ENCODE data around the gene CASS4.
"Not testable (repeated sequence)": the region's sequence is repeated elsewhere in the genome, so short reads cannot be mapped to it uniquely, and the experiment has no call there.

CASS4 gene

GRCh38 chr20:56392881-56393482 is 19.1 kb upstream of the CASS4 start:
- DNase-seq (ENCODE audit: low read depth), result no peak

GRCh38 chr20:56393653-56394052 is 18.4 kb upstream of the CASS4 start:
- DNase-seq (ENCODE audit: low read depth), result no peak

GRCh38 chr20:56395166-56395565 is 16.9 kb upstream of the CASS4 start:
- no peak for DNase-seq (ENCODE audit: low read depth)

GRCh38 chr20:56400001-56400640 is 11.9 kb upstream of the CASS4 start:
- no peak for DNase-seq (ENCODE audit: low read depth)

- DNase-seq (ENCODE audit: low read depth), result no peak
These were observed 8.6 kb upstream of the CASS4 start for GRCh38 chr20:56403465-56403864.

GRCh38 chr20:56405356-56405755 is 6.7 kb upstream of the CASS4 start:
- DNase-seq (ENCODE audit: low read depth), result not testable (repeated sequence)

- no peak for DNase-seq (ENCODE audit: low read depth)
These were observed 5.2 kb upstream of the CASS4 start for GRCh38 chr20:56406910-56407309.

GRCh38 chr20:56409521-56409920 is 2.5 kb upstream of the CASS4 start:
- DNase-seq (ENCODE audit: low read depth), result no peak

- no peak for DNase-seq (ENCODE audit: low read depth)
These were observed 2.1 kb upstream of the CASS4 start for GRCh38 chr20:56409956-56410355.

- not testable (repeated sequence) for DNase-seq (ENCODE audit: low read depth)
These were observed 773 bp upstream of the CASS4 start for GRCh38 chr20:56411287-56411686.

- no peak for DNase-seq (ENCODE audit: low read depth)
These were observed 372 bp downstream of the CASS4 start for GRCh38 chr20:56412473-56412790.

GRCh38 chr20:56412949-56413348 is 889 bp downstream of the CASS4 start:
- no peak for DNase-seq (ENCODE audit: low read depth)

- DNase-seq (ENCODE audit: low read depth), result no peak
These were observed 3.0 kb downstream of the CASS4 start for GRCh38 chr20:56414842-56415765.

- DNase-seq (ENCODE audit: low read depth), result no peak
These were observed 5.3 kb downstream of the CASS4 start for GRCh38 chr20:56417402-56417801.

GRCh38 chr20:56417911-56418310 is 5.9 kb downstream of the CASS4 start:
- DNase-seq (ENCODE audit: low read depth), result no peak

GRCh38 chr20:56418385-56418861 is 6.4 kb downstream of the CASS4 start:
- no peak for DNase-seq (ENCODE audit: low read depth)

GRCh38 chr20:56420028-56420427 is 8.0 kb downstream of the CASS4 start:
- no peak for DNase-seq (ENCODE audit: low read depth)

GRCh38 chr20:56420940-56421688 is 9.1 kb downstream of the CASS4 start:
- DNase-seq (ENCODE audit: low read depth), result no peak

- DNase-seq (ENCODE audit: low read depth), result no peak
These were observed 10.2 kb downstream of the CASS4 start for GRCh38 chr20:56422076-56422823.

- no peak for DNase-seq (ENCODE audit: low read depth)
These were observed 10.7 kb downstream of the CASS4 start for GRCh38 chr20:56422824-56423189.

- no peak for DNase-seq (ENCODE audit: low read depth)
These were observed 11.2 kb downstream of the CASS4 start for GRCh38 chr20:56423211-56423610.

- DNase-seq (ENCODE audit: low read depth), result no peak
These were observed 11.8 kb downstream of the CASS4 start for GRCh38 chr20:56423886-56424285.
